VCaP (cell line): ENCODE measurements around the gene RAB13.

ENCODE experiments used
- H3K27ac ChIP-seq: fragments of 450-650 bp; 2 replicates; pipeline ENCODE4 v1.5.1; 2017
- TF ChIP-seq, protein P1 (sequence below): fragments of 450-650 bp; conservative IDR thresholded peaks from 2 replicates; pipeline ENCODE4 v1.5.1; 2017; ENCODE audit warnings: mild to moderate bottlenecking, moderate library complexity

Gene RAB13

GRCh38 chr1:153933955-153934354, 52.2 kb downstream of the RAB13 start:
- H3K27ac ChIP-seq, result no peak overlapping the region
- TF ChIP-seq, protein P1, sequence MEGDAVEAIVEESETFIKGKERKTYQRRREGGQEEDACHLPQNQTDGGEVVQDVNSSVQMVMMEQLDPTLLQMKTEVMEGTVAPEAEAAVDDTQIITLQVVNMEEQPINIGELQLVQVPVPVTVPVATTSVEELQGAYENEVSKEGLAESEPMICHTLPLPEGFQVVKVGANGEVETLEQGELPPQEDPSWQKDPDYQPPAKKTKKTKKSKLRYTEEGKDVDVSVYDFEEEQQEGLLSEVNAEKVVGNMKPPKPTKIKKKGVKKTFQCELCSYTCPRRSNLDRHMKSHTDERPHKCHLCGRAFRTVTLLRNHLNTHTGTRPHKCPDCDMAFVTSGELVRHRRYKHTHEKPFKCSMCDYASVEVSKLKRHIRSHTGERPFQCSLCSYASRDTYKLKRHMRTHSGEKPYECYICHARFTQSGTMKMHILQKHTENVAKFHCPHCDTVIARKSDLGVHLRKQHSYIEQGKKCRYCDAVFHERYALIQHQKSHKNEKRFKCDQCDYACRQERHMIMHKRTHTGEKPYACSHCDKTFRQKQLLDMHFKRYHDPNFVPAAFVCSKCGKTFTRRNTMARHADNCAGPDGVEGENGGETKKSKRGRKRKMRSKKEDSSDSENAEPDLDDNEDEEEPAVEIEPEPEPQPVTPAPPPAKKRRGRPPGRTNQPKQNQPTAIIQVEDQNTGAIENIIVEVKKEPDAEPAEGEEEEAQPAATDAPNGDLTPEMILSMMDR, result no peak

DNA sequence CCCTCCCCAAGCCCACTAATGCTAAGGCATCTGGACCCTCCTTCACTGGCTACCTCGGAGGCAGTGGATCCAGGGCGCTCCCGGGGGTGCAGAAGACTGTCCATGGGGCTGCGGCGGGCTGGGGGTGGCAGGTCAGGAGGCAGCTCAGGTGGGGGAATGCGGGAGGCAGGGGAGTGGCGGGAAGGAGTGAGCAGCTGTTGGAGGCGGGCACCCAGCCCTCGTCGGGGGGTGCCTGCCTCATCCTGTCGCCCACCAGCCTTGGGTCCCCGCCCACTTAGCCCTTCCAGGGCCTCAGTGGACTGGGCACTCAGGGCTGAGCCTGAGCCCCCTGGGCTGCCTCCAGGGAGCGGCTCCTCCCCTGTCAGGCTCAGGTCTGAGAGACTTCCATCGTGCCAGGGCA, 52.7 kb downstream of the RAB13 start:
- no peak overlapping the region for H3K27ac ChIP-seq
- TF ChIP-seq, protein P1, result no peak

DNA sequence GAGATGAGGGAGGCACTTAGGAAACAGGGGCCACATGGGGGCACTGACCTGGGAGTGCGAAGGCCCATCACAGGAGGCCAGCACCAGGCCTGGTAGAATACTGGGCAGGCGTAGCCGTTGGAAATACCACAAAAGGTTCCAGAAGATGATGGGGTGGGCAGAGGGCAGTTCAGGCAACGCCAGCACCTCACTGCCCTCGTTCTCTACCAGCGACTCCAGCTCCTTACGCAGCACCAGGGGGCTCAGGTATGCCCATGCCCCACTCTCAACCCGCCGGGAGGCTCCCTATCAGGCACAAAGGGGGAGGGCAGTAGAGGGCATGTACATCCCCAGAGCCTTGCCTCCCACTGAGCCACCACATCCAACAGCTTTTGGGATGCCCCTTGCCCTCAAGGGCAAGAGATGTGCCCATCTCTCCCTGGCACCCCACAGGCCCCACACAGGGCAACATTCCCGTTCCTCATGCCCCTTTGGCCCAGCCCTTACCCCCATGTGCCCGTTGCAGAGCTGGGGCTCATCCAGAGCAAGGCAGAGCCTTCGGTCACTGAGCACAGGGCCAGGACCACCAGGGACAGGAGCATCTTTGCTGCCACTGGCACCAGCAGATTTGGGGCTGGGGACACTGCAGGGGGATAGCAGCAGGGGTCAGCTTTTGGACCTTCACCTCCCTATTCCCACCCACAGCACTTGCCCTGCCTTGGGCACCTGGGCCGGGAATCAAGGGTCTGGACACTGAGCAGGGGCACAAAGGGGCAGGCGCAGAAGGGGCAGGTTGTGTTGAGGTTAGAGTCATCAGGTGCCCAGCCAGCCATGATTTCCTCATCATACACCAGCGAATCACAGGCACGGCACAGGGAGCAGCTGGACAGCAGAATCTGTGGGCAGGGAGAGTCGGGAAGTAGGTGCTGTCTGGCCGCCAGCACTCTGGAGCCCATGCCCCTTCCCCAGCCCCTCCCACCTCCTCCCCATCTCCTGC, 53.7 kb downstream of the RAB13 start:
- TF ChIP-seq, protein P1, result no peak
- no peak overlapping the region for H3K27ac ChIP-seq
